Measurements from ENCODE around the gene TMEM120B. TPM values are rescaled to one million over a fixed set of nuclear protein-coding genes. Genes with fewer than 3 reads are reported as not detected.
A peak's percentile ranks its signal among the peaks of the same experiment; 100 is the strongest.
"Not testable (repeated sequence)": the region's sequence is repeated elsewhere in the genome, so short reads cannot be mapped to it uniquely, and the experiment has no call there.

Gene TMEM120B
- 8.9 TPM for total RNA-seq

DNA sequence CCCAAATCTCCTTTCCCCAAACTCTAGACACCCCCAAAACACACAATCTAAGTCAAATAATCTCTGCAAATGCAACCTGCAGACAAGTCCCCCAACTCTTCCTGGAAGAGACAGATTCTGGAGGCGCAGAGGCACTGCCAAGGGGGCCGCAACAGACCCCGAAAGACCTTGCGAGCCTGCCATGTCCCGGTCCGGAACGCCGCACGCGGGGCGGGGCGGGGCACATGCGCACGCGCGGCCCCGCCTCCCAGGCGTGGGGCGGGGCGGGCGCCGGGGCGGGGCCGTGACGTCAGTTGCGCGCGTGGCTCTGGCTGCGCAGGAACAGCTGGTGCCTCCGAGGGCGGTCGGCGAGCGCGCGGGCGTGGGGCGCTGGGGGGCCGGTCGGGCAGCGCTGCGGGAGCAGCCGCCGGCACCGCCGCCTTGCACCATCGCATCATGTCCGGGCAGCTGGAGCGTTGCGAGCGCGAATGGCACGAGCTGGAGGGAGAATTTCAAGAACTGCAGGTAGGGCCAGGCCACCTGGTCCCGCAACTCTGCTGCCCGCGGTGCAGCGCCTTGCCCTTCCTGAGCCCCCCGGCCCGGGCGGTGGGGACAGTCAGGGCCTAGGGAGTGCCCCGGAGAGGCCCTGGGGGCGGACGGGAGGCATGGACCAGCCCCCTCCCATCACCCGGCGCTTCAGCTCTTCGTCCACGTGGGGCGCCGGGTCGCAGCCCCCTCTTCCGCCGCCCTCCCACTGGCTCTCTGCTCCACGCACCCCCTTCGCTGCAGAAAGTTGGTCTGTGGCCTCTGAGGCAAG is at the start of gene TMEM120B:
Gene TMEM120B (plus strand): TSS at position 292 of the 796 bp plus-strand sequence. CDS start 144 bp downstream, at position 436.
- Histone ChIP-seq H3K27ac (ENCODE audit: low read depth, low read length) (peak within 1 kb of the TSS; percentile 99), H3K36me3 (ENCODE audit: control insufficient read depth in 3 of 3, insufficient read depth in 3 of 3, low read length in 3 of 3) (peaks cover 0 to 2% (median 0%) of the 10 kb centered on the region in 3 donors), H3K27me3 (ENCODE audit: control insufficient read depth in 3 of 3, insufficient read depth in 3 of 3, low read length in 3 of 3) (no peaks in the 10 kb centered on the region), H3K9me3 (ENCODE audit: control insufficient read depth in 3 of 3, low read length in 3 of 3) (no peaks in the 10 kb centered on the region), H3K4me1 (ENCODE audit: control insufficient read depth in 3 of 3, insufficient read depth in 3 of 3, low read length in 3 of 3) (peaks cover 33 to 61% (median 35%) of the 10 kb centered on the region in 3 donors), H3K9ac (ENCODE audit: low read depth in 1 of 3, low read length in 3 of 3) (peak within 1 kb of the TSS; percentile 97 to 99 (median 97)), H3K4me3 (ENCODE audit: low read length in 3 of 3) (peak within 1 kb of the TSS; percentile 92 to 95 (median 93))

DNA sequence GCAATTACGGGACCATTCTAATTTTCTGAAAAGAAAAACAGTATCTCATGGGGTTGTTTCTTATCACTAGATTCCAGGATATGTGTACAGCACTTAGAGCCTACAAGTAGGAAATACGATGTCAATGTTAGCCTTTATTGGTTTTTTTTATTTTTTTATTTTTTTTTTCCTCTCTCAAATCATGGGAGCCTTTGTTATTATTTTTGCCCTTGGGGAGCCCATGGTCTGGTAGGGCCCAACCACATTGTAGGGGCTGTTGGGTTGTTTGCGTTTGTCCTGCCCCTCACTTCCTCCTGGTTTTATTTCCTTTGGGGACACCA is 49.0 kb upstream of the TMEM120B start:
- no peak overlapping the region for H3K9ac ChIP-seq (ENCODE audit: low read depth in 1 of 3, low read length in 3 of 3)
- no peak overlapping the region for H3K27ac ChIP-seq (ENCODE audit: low read depth, low read length)
- peaks cover 0 to 6% (median 3%) of the 10 kb centered on the region in 3 donors for H3K4me1 ChIP-seq (ENCODE audit: control insufficient read depth in 3 of 3, insufficient read depth in 3 of 3, low read length in 3 of 3)
- H3K36me3 ChIP-seq (ENCODE audit: control insufficient read depth in 3 of 3, insufficient read depth in 3 of 3, low read length in 3 of 3): no peaks in the 10 kb centered on the region
- no peak overlapping the region for H3K4me3 ChIP-seq (ENCODE audit: low read length in 3 of 3)
- no peaks in the 10 kb centered on the region for H3K27me3 ChIP-seq (ENCODE audit: control insufficient read depth in 3 of 3, insufficient read depth in 3 of 3, low read length in 3 of 3)
- H3K9me3 ChIP-seq (ENCODE audit: control insufficient read depth in 3 of 3, low read length in 3 of 3): no peaks in the 10 kb centered on the region

- not testable (repeated sequence) for H3K36me3 ChIP-seq (ENCODE audit: control insufficient read depth in 3 of 3, insufficient read depth in 3 of 3, low read length in 3 of 3); H3K9me3 ChIP-seq (ENCODE audit: control insufficient read depth in 3 of 3, low read length in 3 of 3); H3K27me3 ChIP-seq (ENCODE audit: control insufficient read depth in 3 of 3, insufficient read depth in 3 of 3, low read length in 3 of 3); H3K27ac ChIP-seq (ENCODE audit: low read depth, low read length); H3K4me3 ChIP-seq (ENCODE audit: low read length in 3 of 3); H3K4me1 ChIP-seq (ENCODE audit: control insufficient read depth in 3 of 3, insufficient read depth in 3 of 3, low read length in 3 of 3); H3K9ac ChIP-seq (ENCODE audit: low read depth in 1 of 3, low read length in 3 of 3)
These were observed 45.7 kb upstream of the TMEM120B start for GRCh38 chr12:121666829-121667228.

- H3K9ac ChIP-seq (ENCODE audit: low read depth in 1 of 3, low read length in 3 of 3): no peak overlapping the region
- H3K27ac ChIP-seq (ENCODE audit: low read depth, low read length): no peak overlapping the region
- peaks cover 3 to 12% (median 11%) of the 10 kb centered on the region in 3 donors for H3K4me1 ChIP-seq (ENCODE audit: control insufficient read depth in 3 of 3, insufficient read depth in 3 of 3, low read length in 3 of 3)
- no peaks in the 10 kb centered on the region for H3K36me3 ChIP-seq (ENCODE audit: control insufficient read depth in 3 of 3, insufficient read depth in 3 of 3, low read length in 3 of 3)
- no peak overlapping the region for H3K4me3 ChIP-seq (ENCODE audit: low read length in 3 of 3)
- peaks cover 0 to 3% (median 0%) of the 10 kb centered on the region in 3 donors for H3K27me3 ChIP-seq (ENCODE audit: control insufficient read depth in 3 of 3, insufficient read depth in 3 of 3, low read length in 3 of 3)
- no peaks in the 10 kb centered on the region for H3K9me3 ChIP-seq (ENCODE audit: control insufficient read depth in 3 of 3, low read length in 3 of 3)
These were observed 43.6 kb upstream of the TMEM120B start for GRCh38 chr12:121668750-121669520.

DNA sequence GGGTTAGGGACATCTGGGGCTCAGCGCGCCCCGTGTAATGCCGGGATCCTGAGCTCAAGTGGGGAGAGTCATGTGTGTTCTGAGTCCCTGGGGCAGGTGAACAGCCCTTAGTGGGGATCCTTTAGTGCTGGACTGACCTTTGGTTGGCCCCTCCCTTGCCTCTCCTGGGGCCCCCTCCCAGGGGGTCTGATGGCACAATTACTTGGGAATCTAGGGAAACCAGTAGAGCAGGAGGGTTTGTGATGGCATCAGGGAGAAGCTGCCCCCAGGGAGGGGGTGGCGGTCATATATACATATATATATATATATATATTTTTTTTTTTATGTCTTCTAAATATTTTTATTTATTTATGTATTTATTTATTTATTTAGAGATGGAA is 43.0 kb upstream of the TMEM120B start, which contains the start of gene MORN3:
Gene MORN3 (minus strand): TSS at position 134 of the 380 bp plus-strand sequence. CDS start 171 bp downstream, outside the sequence.
- Histone ChIP-seq H3K9me3 (ENCODE audit: control insufficient read depth in 3 of 3, low read length in 3 of 3) (no peaks in the 10 kb centered on the region), H3K27me3 (ENCODE audit: control insufficient read depth in 3 of 3, insufficient read depth in 3 of 3, low read length in 3 of 3) (peaks cover 0 to 3% (median 0%) of the 10 kb centered on the region in 3 donors), H3K36me3 (ENCODE audit: control insufficient read depth in 3 of 3, insufficient read depth in 3 of 3, low read length in 3 of 3) (no peaks in the 10 kb centered on the region), H3K9ac (ENCODE audit: low read depth in 1 of 3, low read length in 3 of 3) (no peak within 1 kb of the TSS), H3K4me3 (ENCODE audit: low read length in 3 of 3) (no peak within 1 kb of the TSS), H3K27ac (ENCODE audit: low read depth, low read length) (no peak within 1 kb of the TSS), H3K4me1 (ENCODE audit: control insufficient read depth in 3 of 3, insufficient read depth in 3 of 3, low read length in 3 of 3) (peaks cover 3 to 12% (median 11%) of the 10 kb centered on the region in 3 donors)

DNA sequence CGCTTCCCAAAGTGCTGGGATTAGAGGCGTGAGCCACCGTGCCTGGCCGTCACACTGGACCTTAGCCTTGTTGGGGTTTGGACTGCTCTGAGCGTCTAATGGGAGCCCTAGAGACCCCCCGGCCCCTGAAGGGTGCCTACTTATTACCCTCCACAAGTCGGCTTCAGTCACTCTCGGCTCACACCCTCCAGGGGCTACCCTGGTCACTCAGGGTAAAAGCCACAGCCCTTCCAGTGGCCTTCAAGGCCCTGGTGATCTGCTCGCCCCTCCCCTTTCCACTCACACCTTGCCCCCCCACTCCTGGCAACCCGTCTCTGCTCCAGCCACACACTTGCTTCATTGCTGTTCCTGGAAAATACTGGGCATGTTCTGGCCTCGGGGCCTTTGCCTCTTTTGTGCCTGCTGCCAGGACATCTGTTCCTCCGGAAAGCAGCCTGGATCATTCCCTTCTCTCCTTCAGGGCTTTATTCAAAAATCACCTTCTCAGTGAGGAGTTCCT is 39.5 kb upstream of the TMEM120B start:
- Histone ChIP-seq H3K9me3 (ENCODE audit: control insufficient read depth in 3 of 3, low read length in 3 of 3) (no peaks in the 10 kb centered on the region), H3K27ac (ENCODE audit: low read depth, low read length) (no peak overlapping the region), H3K4me1 (ENCODE audit: control insufficient read depth in 3 of 3, insufficient read depth in 3 of 3, low read length in 3 of 3) (peaks cover 3 to 12% (median 11%) of the 10 kb centered on the region in 3 donors), H3K4me3 (ENCODE audit: low read length in 3 of 3) (peak overlapping the region; percentile 51 to 60 (median 51)), H3K9ac (ENCODE audit: low read depth in 1 of 3, low read length in 3 of 3) (peak overlapping the region in 1 of 3 donors; percentile 60), H3K27me3 (ENCODE audit: control insufficient read depth in 3 of 3, insufficient read depth in 3 of 3, low read length in 3 of 3) (peaks cover 0 to 3% (median 0%) of the 10 kb centered on the region in 3 donors), H3K36me3 (ENCODE audit: control insufficient read depth in 3 of 3, insufficient read depth in 3 of 3, low read length in 3 of 3) (no peaks in the 10 kb centered on the region)

DNA sequence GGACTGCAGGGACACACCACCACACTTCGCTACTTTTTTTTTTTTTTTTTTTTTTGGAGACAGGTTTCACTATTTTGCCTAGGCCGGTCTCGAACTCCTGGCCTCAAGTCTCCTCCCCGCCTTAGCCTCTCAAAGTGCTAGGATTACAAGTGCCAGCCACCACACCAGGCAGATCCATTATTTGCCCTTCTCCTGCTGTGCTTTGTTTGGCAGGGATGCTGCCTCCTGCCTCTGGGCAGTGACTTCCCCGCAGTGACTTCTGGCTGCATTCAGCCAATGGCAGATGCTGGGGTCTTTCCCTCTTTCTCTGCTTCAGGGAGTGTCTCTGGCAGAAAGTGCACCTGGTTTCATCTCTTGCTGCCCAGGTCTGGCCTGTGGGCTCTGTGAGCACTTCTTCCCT is 36.4 kb upstream of the TMEM120B start:
- Histone ChIP-seq H3K27me3 (ENCODE audit: control insufficient read depth in 3 of 3, insufficient read depth in 3 of 3, low read length in 3 of 3) (peaks cover 0 to 3% (median 0%) of the 10 kb centered on the region in 3 donors), H3K27ac (ENCODE audit: low read depth, low read length) (no peak overlapping the region), H3K4me3 (ENCODE audit: low read length in 3 of 3) (no peak overlapping the region), H3K36me3 (ENCODE audit: control insufficient read depth in 3 of 3, insufficient read depth in 3 of 3, low read length in 3 of 3) (no peaks in the 10 kb centered on the region), H3K4me1 (ENCODE audit: control insufficient read depth in 3 of 3, insufficient read depth in 3 of 3, low read length in 3 of 3) (peaks cover 3 to 12% (median 11%) of the 10 kb centered on the region in 3 donors), H3K9me3 (ENCODE audit: control insufficient read depth in 3 of 3, low read length in 3 of 3) (no peaks in the 10 kb centered on the region), H3K9ac (ENCODE audit: low read depth in 1 of 3, low read length in 3 of 3) (no peak overlapping the region)

DNA sequence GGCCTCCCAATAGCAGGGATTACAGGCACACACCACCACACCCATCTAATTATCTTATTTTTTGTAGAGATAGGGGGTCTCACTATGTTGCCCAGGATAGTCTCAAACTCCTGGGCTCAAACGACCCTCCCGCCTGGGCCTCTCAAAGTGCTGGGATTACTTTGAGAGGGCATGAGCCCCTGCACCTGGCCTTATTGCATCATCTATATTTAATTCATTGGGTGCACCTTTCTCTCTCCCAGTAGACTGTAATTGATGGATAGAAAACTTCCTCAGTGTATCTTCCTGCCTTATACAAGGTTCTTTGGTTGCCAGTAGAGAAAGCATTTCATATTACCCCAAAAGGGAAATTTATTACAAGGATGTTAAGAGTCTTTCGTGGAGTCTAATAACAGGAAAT is 34.2 kb upstream of the TMEM120B start:
- H3K27ac ChIP-seq (ENCODE audit: low read depth, low read length): no peak overlapping the region
- H3K4me3 ChIP-seq (ENCODE audit: low read length in 3 of 3): no peak overlapping the region
- no peaks in the 10 kb centered on the region for H3K27me3 ChIP-seq (ENCODE audit: control insufficient read depth in 3 of 3, insufficient read depth in 3 of 3, low read length in 3 of 3)
- H3K9ac ChIP-seq (ENCODE audit: low read depth in 1 of 3, low read length in 3 of 3): no peak overlapping the region
- H3K4me1 ChIP-seq (ENCODE audit: control insufficient read depth in 3 of 3, insufficient read depth in 3 of 3, low read length in 3 of 3): peaks cover 0 to under 1% (median 0%) of the 10 kb centered on the region in 3 donors
- no peaks in the 10 kb centered on the region for H3K9me3 ChIP-seq (ENCODE audit: control insufficient read depth in 3 of 3, low read length in 3 of 3)
- H3K36me3 ChIP-seq (ENCODE audit: control insufficient read depth in 3 of 3, insufficient read depth in 3 of 3, low read length in 3 of 3): no peaks in the 10 kb centered on the region

DNA sequence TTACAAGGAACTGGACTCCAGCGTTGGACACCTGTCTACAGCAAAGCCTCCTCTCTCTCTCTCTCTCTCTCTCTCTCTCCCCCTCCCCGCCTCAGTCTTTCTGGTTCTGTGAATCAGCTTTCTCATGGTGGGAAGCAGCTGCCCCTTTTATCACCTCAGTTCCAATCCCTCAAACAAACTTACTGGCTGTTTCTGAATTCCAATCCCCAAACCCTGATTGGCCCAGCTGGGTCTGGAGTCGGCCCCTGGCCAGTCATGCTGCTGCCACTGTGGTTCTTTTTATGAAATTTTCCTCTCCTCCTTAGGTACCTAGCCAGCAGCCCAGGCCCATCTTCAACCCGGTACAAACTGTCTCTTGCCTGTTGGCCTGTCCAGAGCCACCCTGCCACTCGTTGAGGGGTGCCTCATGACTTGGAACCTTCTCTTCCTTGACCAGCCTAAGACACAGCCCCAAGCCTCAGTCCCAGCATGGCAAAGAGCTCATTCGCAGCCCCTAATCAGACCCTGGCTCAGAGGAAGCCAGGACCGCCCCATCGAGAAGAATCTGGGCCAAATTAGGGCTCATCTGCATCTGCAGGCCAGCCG is 33.7 kb upstream of the TMEM120B start:
- no peaks in the 10 kb centered on the region for H3K9me3 ChIP-seq (ENCODE audit: control insufficient read depth in 3 of 3, low read length in 3 of 3)
- H3K27ac ChIP-seq (ENCODE audit: low read depth, low read length): no peak overlapping the region
- H3K4me3 ChIP-seq (ENCODE audit: low read length in 3 of 3): no peak overlapping the region
- no peaks in the 10 kb centered on the region for H3K4me1 ChIP-seq (ENCODE audit: control insufficient read depth in 3 of 3, insufficient read depth in 3 of 3, low read length in 3 of 3)
- H3K36me3 ChIP-seq (ENCODE audit: control insufficient read depth in 3 of 3, insufficient read depth in 3 of 3, low read length in 3 of 3): no peaks in the 10 kb centered on the region
- no peaks in the 10 kb centered on the region for H3K27me3 ChIP-seq (ENCODE audit: control insufficient read depth in 3 of 3, insufficient read depth in 3 of 3, low read length in 3 of 3)
- H3K9ac ChIP-seq (ENCODE audit: low read depth in 1 of 3, low read length in 3 of 3): no peak overlapping the region

All from skeletal muscle tissue (tissue), 4 donors.